ENCODE results near the gene NOL4L.

The NOL4L gene

DNA sequence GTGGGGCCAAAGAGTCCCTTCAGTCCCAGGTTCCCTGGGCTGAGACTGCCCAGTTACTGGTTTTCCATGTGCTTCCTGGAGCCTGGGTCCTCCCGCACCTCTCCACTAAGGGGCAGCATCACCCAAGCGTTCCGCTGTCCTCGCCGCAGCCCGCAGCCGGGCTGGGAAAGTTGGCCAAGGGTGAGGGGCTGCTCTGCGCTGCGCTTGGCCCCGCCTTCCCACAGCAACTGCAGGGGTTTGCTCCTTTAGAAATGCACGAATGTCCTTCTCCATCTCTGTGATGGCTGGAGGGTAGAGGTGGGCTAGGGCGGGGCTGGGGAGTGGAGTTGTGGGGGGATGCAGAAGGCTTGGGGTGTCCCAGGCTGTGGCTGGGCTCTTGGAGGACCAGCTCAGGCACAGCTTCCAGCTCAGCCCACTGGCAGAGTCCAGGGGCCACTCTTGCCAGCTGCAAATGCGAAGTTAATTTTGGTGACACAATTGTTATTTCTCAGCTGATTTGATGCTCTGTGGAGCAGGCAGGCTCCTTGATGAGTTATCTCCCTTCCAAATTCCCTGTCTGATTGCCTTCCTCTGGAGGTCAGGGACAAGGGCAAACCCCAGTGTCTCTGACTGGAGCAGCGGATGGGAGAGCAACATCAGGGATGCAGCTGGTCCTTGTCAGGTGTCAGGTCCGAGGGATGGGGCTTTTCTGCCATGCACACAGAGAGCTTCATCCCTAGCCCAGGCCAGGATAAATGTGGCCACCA is 63.2 kb downstream of the NOL4L start:
- DNase-seq = no peak

DNA sequence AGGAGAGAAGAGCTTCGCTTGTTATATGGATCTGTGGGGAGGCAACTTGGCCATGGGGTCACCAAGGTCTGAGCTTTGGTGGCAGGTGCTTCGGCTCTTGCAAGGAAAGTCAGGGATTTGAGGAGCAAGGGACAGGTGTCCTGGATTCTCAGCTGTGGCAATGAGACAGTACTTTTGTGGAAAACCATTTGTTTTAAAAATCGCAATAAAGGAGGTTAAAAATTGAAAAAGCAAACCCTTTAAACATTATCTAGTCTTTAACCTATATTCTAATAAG is 64.3 kb downstream of the NOL4L start:
- no peak for DNase-seq

DNA sequence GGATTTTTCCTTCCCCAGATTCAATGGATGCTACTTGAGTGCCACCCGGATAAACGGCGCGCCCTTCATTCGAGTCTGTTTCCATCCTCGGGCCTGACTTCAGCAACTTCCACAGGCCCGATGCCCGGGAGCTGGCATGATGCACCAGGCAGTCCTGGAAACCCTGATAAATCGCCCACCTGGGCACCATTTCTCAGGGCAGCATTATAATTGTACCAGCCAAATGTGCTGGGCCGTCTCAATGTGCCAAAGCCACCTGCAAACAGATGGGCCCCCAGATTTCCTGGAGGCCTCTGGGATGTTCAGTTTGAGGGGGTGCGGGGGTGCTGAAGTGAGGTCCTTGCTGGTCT is 65.8 kb downstream of the NOL4L start:
- no peak for DNase-seq

DNA sequence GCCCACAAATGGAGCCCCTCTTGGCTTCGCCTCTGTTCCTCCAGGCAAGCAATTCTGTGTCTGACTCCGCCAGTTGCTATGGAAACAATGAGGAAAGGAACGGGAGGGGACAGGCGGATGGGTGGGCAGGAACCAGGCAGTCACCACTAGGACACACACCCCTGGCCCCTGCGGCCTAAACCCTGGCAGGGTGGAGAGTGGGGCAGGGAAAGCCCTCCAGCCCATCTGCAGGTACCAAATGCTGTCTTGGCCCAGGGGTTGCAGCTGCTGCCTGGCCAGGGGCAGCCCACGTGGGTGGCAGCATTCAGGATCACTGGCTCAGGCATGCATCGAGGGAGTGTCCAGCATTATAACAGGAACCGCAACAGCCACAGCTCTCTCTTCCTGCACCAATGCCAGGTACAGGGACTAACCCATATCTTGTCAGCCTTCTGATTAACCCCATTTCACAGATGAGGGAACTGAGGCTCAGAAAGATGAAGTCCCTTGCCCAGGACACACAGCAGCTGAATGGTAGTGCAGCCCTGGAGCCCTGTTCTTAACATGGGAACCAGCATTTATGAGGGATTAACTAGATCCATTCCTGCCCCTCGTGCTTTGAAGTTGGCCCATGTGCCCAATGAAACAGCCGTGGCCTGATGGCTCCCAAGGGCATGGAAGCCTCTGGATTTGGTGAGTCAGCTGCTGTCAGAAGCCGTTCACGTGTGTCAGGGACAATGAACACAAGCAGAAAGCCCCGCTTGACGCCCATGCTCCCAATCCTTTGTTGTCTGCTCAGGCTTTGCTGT is 66.3 kb downstream of the NOL4L start:
- no peak for DNase-seq

DNA sequence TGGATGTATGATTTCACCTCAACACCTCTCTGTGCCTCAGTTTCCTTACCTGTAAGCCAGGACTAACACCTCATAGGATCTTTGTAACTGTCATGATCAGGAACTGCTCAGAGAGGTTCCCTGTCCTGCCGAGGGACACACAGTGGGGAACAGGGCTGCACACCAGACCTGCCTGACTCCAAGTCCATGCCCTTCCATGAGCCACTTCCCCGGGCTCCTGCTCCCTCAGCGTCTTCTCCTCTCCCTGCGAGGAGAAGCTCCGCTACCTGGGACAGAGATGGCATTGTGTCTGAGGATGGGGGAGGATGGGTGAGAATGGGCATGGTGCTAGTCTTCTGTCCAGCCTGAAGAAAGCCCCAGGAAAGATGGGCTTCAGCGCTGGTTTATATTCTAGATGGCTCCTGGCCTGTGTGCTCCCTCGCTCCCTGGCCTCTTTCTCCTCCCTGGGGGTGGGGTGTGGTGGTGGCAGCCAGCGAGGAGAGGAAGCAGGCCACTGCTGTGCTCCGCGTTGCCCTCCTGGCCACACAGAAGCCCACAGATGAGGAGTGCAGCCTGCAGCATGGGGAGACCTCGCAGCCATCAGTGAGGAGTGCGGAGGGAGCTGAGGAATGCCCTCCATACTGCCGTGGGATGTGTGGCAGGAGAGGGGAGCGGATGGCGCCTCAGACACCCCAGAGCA is 67.1 kb downstream of the NOL4L start:
- DNase-seq = no peak

DNA sequence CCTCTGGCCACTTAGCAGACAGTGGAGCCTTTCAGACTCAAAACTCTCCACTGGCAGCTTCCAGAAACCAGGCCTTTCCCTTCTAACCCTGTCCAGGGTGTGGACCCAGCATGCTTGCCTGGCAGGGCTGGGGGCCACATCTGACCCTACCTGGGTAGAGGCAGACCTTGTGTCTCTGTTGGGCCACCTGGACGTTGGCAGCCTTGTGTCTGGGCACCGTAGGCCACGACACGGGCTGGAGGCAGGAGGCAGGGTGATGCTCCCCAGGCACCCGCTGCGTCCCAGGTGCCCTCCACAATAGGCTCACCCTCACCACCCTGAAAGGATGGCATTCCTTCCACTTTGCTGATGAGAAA is 67.6 kb downstream of the NOL4L start:
- DNase-seq = no peak

DNA sequence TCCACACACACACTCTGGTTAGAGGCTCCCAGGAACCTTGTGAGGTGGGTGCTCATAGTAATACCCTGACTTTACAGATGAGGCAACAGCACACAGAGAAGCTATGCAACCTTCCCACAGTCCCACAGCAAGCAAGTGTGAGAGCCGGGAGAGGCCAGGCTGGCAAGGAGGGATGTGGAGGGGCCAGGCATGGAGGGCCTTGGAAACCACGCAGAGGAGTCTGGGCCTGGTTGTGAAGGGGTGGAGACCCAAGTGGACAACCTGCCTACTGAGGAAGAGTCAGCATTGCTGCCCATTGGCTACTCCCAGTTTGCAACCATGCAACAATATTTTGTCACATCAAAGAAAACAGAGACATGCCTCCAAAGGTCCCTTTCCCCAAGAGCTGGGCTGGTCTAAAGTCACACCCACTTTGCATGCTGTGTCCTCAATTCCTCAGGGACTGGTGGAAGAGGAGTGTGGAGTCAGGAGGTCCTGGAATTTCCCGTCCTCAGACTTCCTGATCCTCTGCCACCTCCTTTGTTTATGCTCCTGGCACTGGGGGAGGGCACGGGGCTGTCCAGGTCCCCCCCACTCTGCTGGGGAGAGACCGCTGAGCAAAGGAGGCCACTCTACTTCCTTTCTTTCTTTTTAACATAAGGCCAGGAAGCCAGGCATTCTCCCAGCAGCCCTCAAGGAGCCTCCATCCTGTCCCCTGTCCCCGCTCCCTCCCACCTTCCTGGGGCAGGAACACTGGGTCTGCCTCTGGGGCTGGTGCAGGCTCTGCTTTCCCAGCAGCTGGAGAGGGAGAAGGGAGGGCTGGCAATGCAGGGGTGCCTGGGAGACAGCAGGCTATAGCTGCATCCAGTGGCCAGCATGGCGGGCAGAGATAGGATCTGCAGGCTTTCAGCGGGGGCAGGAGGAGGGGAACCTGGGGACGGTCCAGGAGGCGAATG is 68.3 kb downstream of the NOL4L start:
- DNase-seq = no peak

DNA sequence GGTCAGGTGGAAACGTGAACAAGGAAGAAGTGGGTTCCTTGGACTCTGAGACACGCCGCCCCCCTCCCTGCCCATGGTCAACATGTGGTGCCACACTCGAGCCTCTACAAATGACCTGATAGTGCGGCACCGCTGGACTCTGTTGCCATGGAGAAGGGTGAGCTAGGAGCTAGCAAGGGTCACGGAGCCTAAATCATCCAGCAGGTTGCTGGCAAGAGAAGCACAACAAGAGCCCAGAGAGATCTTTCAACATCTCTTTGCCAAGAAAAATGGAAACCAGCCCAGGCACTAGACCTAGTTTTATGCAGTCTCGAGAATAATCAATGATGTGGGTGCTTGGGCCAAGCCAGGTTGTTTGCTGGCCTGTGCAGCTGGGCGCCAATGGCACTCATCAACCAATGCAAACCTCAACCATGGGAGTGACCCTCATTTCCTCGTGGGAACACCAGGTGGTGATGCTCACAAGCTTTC is 69.5 kb downstream of the NOL4L start:
- DNase-seq = no peak

DNA sequence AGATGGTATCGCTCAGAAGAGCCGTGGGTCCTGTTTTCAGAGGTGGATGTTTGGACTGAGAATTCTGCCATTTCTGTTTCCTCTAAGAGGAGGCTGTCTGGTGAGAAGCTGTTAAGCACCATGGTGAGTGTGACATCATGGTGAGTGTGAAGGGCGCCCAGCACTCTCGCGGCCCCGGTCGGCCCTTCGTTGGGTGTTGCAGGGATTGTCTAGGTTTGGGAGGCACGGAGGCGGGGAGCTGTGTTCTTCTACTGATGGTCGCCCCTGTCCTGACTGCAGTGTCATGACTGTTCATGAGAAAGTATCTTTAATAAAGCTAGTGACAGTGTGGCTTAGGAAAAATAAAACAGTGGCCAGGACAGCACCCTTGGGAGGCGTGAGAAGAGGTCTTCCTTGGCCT is 70.4 kb downstream of the NOL4L start:
- no peak for DNase-seq

DNA sequence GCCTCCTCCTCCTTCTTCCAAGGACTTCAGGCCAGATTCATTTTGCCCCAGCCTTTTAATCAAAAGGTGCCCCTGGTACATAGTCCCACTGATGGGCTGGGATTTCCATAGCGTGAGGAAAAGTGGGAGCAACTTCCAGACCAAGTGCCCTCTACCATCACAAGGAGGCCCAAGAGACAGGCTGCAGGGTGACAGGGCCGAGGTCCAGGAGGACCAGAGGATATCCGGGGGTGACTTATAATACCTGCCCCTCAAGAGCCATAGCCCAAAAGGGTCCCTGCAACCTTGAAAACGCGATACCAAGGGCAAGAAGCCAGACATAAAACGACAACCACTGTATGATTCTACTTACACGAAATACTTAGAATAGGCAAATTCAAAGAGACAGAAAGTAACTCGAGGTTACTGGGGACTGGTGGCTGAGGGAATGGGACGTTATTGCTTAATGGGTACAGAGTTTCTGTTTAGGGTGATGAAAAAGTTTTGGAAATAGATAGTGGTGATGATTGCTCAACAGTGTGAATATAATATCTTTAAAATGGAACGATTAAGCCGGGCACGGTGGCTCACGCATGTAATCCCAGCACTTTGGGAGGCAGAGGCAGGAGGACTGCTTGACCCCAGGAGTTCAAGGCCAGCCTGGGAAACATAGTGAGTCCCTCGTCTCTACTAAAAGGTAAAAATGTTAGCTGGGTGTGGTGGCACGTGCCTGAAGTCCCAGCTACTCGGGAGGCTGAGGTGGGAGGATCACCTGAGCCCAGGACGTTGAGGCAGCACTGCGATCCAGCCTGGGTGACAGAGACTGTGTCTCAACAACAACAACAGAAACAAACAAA is 71.9 kb downstream of the NOL4L start:
- DNase-seq = no peak

DNA sequence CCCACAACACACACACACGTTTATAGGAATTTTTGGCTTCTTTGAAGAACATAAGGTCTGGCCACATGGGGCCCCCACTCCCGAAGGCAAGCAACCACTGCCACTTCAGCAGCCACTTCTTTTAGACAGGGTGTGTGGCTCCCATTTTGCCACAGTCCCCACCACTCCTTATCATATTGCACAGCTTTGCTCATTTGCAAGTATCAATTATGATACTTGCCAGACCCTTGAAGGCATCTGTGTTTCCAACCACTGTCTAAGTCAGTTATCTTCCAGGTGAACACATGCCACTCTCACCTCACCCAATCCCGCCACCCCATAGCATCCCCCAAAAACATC is 73.1 kb downstream of the NOL4L start:
- no peak for DNase-seq

DNA sequence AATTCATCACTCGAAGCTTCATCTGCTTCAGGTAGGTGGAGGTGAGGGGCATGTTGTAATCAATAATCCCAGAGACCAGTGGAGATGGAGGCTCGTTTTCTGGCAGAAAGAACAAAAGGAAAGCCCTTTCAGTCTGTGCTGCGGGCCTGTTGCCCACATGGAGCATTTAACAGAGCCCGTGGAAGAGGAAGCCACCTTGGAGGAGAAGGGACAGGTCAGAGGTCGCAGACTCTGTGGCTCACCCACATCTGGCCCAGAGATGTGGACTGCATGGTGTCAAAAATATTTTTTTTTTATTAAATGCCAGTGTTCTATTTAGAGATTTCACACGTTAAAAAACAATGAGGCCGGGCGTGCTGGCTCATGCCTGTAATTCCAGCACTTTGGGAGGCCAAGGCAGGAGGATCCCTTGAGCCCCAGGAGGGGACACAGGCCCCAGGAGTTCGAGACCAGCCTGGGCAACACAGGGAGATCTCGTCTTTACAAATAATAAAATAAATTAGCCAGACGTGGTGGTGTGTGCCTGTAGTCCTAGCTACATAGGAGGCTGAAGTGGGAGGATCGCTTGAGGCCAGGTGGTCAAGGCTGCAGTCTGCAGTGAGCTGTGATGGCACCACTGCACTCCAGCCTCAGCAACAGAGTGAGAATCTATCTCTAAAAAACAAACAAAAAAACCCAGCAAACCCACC is 73.6 kb downstream of the NOL4L start:
- no peak for DNase-seq

DNA sequence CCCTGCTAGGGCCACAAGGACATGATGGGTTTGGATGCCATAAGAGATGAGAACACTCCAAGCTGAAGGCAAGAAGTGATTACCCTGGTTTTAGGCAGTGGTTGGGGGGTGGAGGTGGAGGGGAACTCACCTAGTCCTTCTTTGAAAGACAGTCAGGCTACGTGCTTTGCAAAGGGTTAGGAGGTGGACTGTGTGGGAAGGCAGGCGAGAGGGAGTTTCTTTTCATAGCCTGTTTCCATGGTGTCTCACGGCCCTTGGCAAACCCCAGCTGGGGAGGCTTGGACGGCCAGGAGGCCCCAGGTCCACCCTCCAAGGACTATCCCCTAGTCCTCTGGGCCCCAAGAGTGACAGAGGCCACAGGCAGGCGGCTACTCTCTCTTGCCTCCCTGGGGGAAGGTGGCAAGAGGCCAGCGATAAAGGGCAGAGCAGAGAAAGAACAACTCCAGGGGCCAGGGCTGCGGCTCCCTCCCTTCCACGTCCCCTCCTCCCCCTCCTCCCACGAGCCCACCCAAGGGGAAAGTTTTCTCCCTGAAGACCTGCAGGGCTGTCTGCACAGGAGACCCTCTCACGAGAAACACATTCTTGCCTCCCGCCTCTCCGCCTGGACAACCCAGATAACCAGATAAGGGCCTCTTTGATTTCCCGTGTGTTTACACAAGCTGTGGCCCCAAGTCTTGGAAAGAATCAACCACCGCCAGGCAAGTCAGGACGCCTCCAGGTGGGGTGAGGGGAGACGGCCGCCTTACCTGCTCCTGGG is 74.4 kb downstream of the NOL4L start:
- no peak for DNase-seq

DNA sequence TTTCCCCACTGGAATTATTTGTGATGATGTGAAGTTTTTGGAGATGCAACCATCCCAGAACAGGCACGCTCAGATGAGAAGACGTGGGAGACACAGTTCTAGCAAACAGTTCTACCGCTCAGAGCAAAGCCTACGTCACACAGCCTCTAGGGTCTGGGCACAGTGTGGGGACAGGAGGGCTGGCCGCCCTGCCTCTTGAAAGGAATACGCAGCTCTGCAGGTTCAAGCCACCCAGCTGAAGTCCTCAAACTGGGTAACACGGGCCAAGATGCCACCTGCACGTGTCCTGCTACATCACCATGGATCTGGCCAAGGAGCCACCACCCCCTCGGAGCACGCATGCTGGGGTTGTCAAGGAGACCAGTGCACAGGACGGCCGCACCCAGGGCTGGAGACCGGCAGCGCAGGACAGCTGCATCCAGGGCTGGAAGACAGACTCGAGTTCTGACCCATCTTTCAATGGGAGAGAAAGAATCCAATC is 75.0 kb downstream of the NOL4L start:
- DNase-seq = no peak

DNA sequence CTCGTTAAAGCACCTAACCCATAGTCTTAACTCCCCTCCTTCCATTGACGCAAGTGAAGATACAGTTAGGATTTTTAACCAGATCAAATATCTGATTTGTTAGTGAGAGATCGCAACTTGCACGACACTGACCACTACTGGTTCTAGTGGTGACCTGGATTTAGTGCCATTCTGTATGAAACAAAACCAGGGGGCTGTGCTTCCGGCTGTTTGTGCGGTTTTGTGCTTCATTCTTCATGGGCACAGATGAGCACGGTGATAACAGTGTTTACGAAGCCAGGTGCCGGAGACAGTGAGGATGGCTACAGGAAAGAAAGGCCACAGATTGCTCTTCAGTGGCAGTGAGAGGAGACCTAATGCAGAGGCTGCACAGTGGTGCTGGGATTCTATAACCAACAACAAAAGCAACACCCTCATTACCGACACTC is 75.5 kb downstream of the NOL4L start:
- DNase-seq = no peak

DNA sequence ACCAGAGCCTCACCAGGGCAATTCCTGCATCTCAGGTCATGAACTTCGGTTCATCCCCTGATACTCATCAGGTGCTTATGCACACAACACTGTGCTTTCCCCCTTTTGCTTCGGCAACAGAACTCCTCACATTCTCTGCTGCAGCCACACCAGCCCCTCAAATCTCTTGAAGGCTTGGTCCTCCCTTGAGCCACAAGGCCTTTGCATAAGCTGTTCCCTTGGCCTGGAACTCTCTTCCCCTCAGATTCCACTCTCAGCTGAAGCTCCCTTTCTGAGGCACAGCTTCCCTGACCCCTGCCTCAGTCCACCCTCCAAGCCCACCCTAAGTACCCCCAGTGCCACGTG is 76.4 kb downstream of the NOL4L start:
- no peak for DNase-seq

DNA sequence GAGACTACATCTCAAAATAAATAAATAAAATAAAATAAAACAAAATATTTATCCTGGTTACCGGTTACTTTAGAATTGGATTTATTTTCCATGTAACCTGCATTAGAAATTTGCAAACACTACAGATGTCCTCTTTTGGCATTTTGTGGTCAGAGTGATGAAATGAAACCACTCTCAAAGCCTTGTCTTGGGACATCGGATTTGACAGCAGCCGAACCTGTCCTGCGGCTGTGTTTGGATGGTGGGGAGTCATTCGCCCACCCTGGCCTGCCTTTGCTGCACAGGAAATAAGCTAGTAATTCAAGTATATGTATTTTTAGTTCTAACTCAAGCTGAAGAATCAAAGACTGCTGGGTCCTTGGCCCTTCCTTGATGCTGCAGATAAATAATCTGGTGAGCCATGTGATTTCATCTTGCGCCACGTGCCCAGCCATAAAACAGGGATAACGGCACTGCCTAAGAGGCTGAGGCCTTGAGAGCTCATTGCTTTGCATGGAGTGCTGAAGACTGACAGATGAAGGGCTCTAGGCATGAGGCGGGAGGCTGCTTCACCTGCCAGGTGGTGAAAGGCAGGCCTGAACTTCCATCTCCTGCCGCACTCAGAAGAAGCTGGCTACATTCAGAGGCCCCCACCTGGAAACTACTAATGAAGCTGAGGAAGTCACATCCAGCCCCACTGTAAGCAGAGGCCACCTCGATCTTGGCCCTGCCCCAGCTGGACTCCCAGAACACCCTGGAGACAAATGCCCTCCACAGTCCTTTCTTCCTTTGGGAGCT is 76.9 kb downstream of the NOL4L start:
- DNase-seq = no peak

DNA sequence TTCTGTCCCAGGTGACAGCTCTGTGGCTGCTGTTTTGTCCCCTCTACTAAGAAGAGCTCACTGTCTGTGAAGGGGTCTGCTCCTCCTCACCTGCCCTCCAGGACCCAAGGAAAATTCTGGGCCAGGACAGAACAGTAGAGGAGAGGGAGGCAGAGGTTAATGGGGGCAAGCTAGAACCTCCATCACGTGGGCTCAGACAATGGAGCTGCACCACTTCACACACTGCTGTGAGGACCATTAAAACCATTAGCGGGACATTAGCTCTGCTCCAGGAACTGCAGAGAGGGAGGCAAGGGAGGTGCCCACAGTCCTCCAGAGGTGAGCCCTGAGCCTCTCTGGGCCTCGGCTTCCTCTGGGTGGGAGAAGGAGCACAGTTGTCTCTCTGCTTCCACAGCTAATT is 78.4 kb downstream of the NOL4L start:
- no peak for DNase-seq

DNA sequence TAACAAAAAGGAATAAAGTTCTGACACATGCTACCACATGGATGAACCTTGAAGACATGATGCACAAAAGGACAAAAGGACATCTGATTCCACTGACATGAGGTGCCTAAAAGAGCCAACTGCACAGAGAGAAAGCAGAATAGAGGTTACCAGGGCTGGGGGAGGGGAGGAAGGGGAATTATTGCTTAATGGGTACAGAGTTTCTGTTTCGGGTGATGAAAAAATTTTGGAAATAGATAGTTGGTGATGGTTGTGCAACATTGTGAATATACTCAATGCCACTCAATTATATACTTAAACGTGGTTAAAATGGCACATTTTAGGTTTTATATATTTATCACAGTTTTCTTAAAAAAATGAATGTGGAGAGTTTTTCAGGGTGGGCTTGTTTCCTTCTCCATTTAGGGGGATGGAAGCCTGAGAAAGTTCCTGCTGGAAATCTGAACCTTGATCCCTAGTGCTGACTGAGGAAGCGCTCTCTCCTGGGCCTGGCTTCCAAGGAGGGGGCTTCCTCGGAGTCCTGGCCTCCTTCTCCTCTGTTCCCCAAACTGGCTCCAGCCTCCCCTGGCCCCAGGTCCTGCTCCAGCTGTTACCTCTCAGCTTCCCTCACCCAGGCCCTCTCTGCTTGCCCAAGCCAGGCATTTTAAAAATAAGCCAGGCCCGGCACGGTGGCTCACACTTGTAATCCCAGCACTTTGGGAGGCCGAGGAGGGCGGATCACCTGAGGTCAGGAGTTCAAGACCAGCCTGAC is 79.2 kb downstream of the NOL4L start:
- no peak for DNase-seq

All from NCI-H2107 (cell line).